ENCODE data around the gene FNDC3A.

FNDC3A gene

DNA sequence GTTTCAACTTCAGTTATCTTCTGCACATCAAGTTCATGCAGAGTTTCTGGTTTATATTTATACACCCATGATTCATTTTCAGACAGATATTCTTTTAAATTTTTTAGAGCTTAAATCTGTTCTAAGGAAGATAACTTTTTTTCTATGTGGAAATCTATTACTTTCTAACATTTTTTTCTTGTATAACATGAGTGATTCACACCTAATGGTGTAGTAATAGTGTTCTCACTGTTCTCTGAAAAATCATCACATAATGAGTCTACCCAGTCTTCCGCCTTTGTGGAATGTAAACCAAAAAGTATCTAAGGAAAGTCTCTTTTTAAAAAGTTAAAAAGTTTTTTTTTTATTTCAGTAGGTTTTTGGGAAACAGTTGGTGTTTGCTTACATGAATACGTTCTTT lies 70.8 kb downstream of the FNDC3A start:
- ATAC-seq (ENCODE audit: insufficient read depth, low read depth) (no peak), DNase-seq (no peak)
- H3K4me2 ChIP-seq (ENCODE audit: insufficient read depth, low read length), result no peak overlapping the region
- TF ChIP-seq, protein P1, sequence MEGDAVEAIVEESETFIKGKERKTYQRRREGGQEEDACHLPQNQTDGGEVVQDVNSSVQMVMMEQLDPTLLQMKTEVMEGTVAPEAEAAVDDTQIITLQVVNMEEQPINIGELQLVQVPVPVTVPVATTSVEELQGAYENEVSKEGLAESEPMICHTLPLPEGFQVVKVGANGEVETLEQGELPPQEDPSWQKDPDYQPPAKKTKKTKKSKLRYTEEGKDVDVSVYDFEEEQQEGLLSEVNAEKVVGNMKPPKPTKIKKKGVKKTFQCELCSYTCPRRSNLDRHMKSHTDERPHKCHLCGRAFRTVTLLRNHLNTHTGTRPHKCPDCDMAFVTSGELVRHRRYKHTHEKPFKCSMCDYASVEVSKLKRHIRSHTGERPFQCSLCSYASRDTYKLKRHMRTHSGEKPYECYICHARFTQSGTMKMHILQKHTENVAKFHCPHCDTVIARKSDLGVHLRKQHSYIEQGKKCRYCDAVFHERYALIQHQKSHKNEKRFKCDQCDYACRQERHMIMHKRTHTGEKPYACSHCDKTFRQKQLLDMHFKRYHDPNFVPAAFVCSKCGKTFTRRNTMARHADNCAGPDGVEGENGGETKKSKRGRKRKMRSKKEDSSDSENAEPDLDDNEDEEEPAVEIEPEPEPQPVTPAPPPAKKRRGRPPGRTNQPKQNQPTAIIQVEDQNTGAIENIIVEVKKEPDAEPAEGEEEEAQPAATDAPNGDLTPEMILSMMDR (IDR thresholded peaks at IDR 0.05; ENCODE audit: borderline replicate concordance, extremely low read depth, low read length, poor library complexity, severe bottlenecking), result no peak
- no peak for TF ChIP-seq EZH2 (IDR thresholded peaks at IDR 0.05; ENCODE audit: borderline replicate concordance, low read depth, low read length, severe bottlenecking)
- no peaks in the 10 kb centered on the region for H3K9me3 ChIP-seq (ENCODE audit: insufficient read depth, low read length, severe bottlenecking)
- 0 out of 2 replicates have a peak, but pooled peaks cover 2% of the 10 kb centered on the region for H3K36me3 ChIP-seq (ENCODE audit: insufficient read depth, low read length)
- H3K4me3 ChIP-seq (ENCODE audit: low read depth in 1 of 2, low read length in 2 of 2), result no peak overlapping the region
- H2AFZ ChIP-seq (ENCODE audit: low read depth, low read length), result no peak overlapping the region
- no peaks in the 10 kb centered on the region for H4K20me1 ChIP-seq (ENCODE audit: insufficient read depth, low read length)
- no peaks in the 10 kb centered on the region for H3K4me1 ChIP-seq (ENCODE audit: insufficient read depth, low read length)
- H3K9ac ChIP-seq (ENCODE audit: low read depth, low read length), result no peak overlapping the region
- no peak overlapping the region for H3K27ac ChIP-seq (ENCODE audit: low read length)
- H3K27me3 ChIP-seq (ENCODE audit: insufficient read depth, low read length, poor library complexity), result no peaks in the 10 kb centered on the region
- H3K79me2 ChIP-seq (ENCODE audit: insufficient read depth, low read length), result no peaks in the 10 kb centered on the region; the same call in 1 of the 2 replicates

DNA sequence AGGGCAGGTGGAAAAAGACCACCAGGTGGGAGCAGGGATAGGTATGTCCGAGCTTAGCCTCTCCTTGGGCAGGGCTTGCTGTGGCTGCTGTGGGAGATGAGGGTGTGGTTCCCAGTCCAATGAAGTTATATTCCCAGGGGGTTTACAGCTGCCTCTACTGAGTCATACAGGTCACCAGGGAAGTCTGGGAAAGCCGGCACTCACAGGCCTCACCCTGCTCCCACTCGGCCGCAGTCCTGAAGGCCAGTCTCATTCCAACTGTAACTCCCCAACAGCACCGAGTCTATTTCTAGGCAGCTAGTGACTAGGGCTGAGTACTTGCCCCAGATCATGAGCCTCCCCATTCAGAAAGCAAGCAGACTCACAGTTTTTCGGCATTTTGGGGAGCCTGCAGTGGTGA lies 77.1 kb downstream of the FNDC3A start:
- Histone ChIP-seq H4K20me1 (ENCODE audit: insufficient read depth, low read length) (no peaks in the 10 kb centered on the region), H3K27me3 (ENCODE audit: insufficient read depth, low read length, poor library complexity) (no peaks in the 10 kb centered on the region), H3K79me2 (ENCODE audit: insufficient read depth, low read length) (peaks cover 3% of the 10 kb centered on the region; the same call in 1 of the 2 replicates), H3K36me3 (ENCODE audit: insufficient read depth, low read length) (0 out of 2 replicates have a peak, but pooled peaks cover under 1% of the 10 kb centered on the region), H2AFZ (ENCODE audit: low read depth, low read length) (no peak overlapping the region), H3K9me3 (ENCODE audit: insufficient read depth, low read length, severe bottlenecking) (no peaks in the 10 kb centered on the region), H3K27ac (ENCODE audit: low read length) (no peak overlapping the region), H3K4me1 (ENCODE audit: insufficient read depth, low read length) (no peaks in the 10 kb centered on the region), H3K4me3 (ENCODE audit: low read depth in 1 of 2, low read length in 2 of 2) (no peak overlapping the region), H3K4me2 (ENCODE audit: insufficient read depth, low read length) (no peak overlapping the region), H3K9ac (ENCODE audit: low read depth, low read length) (no peak overlapping the region)
- DNase-seq (no peak), ATAC-seq (ENCODE audit: insufficient read depth, low read depth) (no peak)
- TF ChIP-seq EZH2 (IDR thresholded peaks at IDR 0.05; ENCODE audit: borderline replicate concordance, low read depth, low read length, severe bottlenecking), result no peak
- TF ChIP-seq, protein P1 (IDR thresholded peaks at IDR 0.05; ENCODE audit: borderline replicate concordance, extremely low read depth, low read length, poor library complexity, severe bottlenecking), result no peak

DNA sequence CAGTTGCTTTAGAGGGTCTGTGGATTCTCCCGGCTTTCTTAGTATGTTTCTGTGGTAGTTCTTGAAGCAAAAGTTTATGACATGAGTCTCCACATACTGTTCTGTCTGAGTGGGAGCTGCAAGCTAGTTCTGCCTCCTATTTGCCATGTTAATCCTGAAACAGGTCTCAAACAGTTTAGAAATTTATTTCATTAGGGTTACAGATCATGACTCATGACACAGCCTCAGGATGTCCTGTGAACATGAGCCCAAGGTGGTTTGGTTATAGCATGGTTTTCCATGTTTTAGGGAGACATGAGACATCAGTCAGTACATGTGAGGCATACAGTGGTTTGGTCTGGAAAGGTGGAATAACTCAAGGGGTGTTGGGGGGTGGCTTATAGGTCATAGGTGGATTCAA lies 77.5 kb downstream of the FNDC3A start:
- H2AFZ ChIP-seq (ENCODE audit: low read depth, low read length), result no peak overlapping the region

More for the DNA sequence above, 77.5 kb downstream of the FNDC3A start:
- H3K4me3 ChIP-seq (ENCODE audit: low read depth in 1 of 2, low read length in 2 of 2), result no peak overlapping the region
- H3K36me3 ChIP-seq (ENCODE audit: insufficient read depth, low read length), result 0 out of 2 replicates have a peak, but pooled peaks cover 4% of the 10 kb centered on the region
- H3K79me2 ChIP-seq (ENCODE audit: insufficient read depth, low read length), result peaks cover 3% of the 10 kb centered on the region; the same call in 1 of the 2 replicates
- H3K27ac ChIP-seq (ENCODE audit: low read length), result no peak overlapping the region
- DNase-seq (no peak), ATAC-seq (ENCODE audit: insufficient read depth, low read depth) (no peak)
- TF ChIP-seq, protein P1 (IDR thresholded peaks at IDR 0.05; ENCODE audit: borderline replicate concordance, extremely low read depth, low read length, poor library complexity, severe bottlenecking), result no peak
- TF ChIP-seq EZH2 (IDR thresholded peaks at IDR 0.05; ENCODE audit: borderline replicate concordance, low read depth, low read length, severe bottlenecking), result no peak
- H3K27me3 ChIP-seq (ENCODE audit: insufficient read depth, low read length, poor library complexity), result no peaks in the 10 kb centered on the region
- H3K4me1 ChIP-seq (ENCODE audit: insufficient read depth, low read length), result no peaks in the 10 kb centered on the region
- H3K9ac ChIP-seq (ENCODE audit: low read depth, low read length), result no peak overlapping the region
- H3K4me2 ChIP-seq (ENCODE audit: insufficient read depth, low read length), result no peak overlapping the region
- H4K20me1 ChIP-seq (ENCODE audit: insufficient read depth, low read length), result no peaks in the 10 kb centered on the region
- no peaks in the 10 kb centered on the region for H3K9me3 ChIP-seq (ENCODE audit: insufficient read depth, low read length, severe bottlenecking)
